IPS-18a (cell line): ENCODE data around the gene ALAS2.

Experiments used
- H3K27ac ChIP-seq: one replicate; pipeline ENCODE4 v1.5.1; 2013; ENCODE audit warnings: low read length
- H3K27me3 ChIP-seq: one replicate; pipeline ENCODE4 v1.6.1; 2013; ENCODE audit warnings: mild to moderate bottlenecking, low read length; ENCODE audit not compliant: control insufficient read depth, insufficient read depth
- H3K36me3 ChIP-seq: one replicate; pipeline ENCODE4 v1.6.1; 2013; ENCODE audit warnings: low read depth, low read length; ENCODE audit not compliant: control insufficient read depth
- H3K4me1 ChIP-seq: one replicate; pipeline ENCODE4 v1.6.1; 2013; ENCODE audit warnings: low read depth, low read length; ENCODE audit not compliant: control insufficient read depth
- H3K4me3 ChIP-seq: one replicate; pipeline ENCODE4 v1.5.1; 2013; ENCODE audit warnings: low read length
- H3K9ac ChIP-seq: one replicate; pipeline ENCODE4 v1.6.1; 2013; ENCODE audit warnings: mild to moderate bottlenecking, low read length, moderate library complexity
- H3K9me3 ChIP-seq: one replicate; pipeline ENCODE4 v1.6.1; 2013; ENCODE audit warnings: low read depth, low read length; ENCODE audit not compliant: control insufficient read depth

Gene ALAS2

GRCh38 chrX:54977387-54977786 lies 53.4 kb downstream of the ALAS2 start:
- Histone ChIP-seq H3K4me3 (no peak overlapping the region), H3K27ac (no peak overlapping the region), H3K9me3 (peaks cover 28% of the 10 kb centered on the region), H3K9ac (no peak overlapping the region), H3K4me1 (no peaks in the 10 kb centered on the region), H3K36me3 (no peaks in the 10 kb centered on the region), H3K27me3 (no peaks in the 10 kb centered on the region)

DNA sequence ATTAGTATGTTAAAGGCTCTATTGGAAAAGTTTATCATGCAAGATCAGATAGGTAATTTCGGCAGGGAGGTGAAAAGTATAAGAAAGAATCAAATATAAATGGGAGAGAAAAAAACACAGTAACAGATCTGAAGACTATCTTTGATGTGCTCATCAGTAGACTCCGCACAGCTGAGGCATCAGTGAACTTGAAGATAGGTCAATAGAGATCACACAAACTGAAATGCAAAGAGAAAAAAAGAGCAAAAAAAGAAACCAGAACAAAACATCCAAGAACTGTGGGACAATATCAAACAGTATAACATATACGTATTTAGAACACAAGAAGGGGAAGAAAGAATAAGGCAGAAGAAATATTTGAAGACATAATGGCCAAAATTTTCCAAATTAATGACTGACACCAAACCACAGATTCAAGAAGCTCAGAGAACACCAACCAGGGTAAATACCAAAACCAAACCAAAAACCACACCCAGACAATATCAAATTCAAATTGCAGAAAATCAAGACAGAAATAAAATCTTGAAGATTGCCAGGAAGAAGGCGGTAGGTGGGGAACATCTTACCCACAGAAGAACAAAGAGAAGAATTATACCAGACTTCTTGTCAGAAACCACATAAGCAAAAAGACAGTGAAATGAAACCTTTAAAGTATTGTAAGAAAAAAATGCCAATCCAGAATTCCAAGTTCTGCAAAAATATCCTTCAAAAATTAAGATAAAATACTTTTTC lies 65.8 kb downstream of the ALAS2 start:
- Histone ChIP-seq H3K27ac (no peak overlapping the region), H3K27me3 (no peaks in the 10 kb centered on the region), H3K4me3 (no peak overlapping the region), H3K4me1 (no peaks in the 10 kb centered on the region), H3K9me3 (peaks cover 21% of the 10 kb centered on the region), H3K9ac (no peak overlapping the region), H3K36me3 (no peaks in the 10 kb centered on the region)

GRCh38 chrX:54961750-54962149 lies 69.0 kb downstream of the ALAS2 start:
- H3K36me3 ChIP-seq, result no peaks in the 10 kb centered on the region
- no peak overlapping the region for H3K4me3 ChIP-seq
- H3K9me3 ChIP-seq, result peaks cover 20% of the 10 kb centered on the region
- H3K27me3 ChIP-seq, result no peaks in the 10 kb centered on the region
- H3K27ac ChIP-seq, result no peak overlapping the region
- no peaks in the 10 kb centered on the region for H3K4me1 ChIP-seq
- no peak overlapping the region for H3K9ac ChIP-seq
